22Rv1 (cell line): ENCODE data around the gene TIGD1.

ENCODE experiments used
- H3K27ac ChIP-seq: fragments of 450-650 bp; 2 replicates; pipeline ENCODE4 v1.5.1; 2017
- CTCF ChIP-seq: fragments of 450-650 bp; IDR thresholded peaks from 2 replicates; pipeline ENCODE4 v1.5.1; 2017; ENCODE audit warnings: mild to moderate bottlenecking
- ZFX ChIP-seq: fragments of 450-650 bp; IDR thresholded peaks from 2 replicates; pipeline ENCODE4 v1.6.1; 2017; ENCODE audit warnings: antibody characterized with exemption, borderline replicate concordance

Gene TIGD1

GRCh38 chr2:232549655-232550353 lies 553 bp downstream of the TIGD1 start:
- peak overlapping the region; percentile 94 for H3K27ac ChIP-seq
- TF ChIP-seq ZFX (no peak), CTCF (no peak)

GRCh38 chr2:232547991-232548390 lies 2.4 kb downstream of the TIGD1 start:
- H3K27ac ChIP-seq = no peak overlapping the region
- TF ChIP-seq CTCF (no peak), ZFX (no peak)

GRCh38 chr2:232545511-232546375 lies 4.6 kb downstream of the TIGD1 start:
- no peak overlapping the region for H3K27ac ChIP-seq
- no peak for TF ChIP-seq CTCF
- TF ChIP-seq ZFX = no peak

GRCh38 chr2:232544674-232545073 lies 5.7 kb downstream of the TIGD1 start:
- TF ChIP-seq ZFX (no peak), CTCF (no peak)
- no peak overlapping the region for H3K27ac ChIP-seq

GRCh38 chr2:232543928-232544631 lies 6.3 kb downstream of the TIGD1 start:
- no peak overlapping the region for H3K27ac ChIP-seq
- TF ChIP-seq CTCF = no peak
- TF ChIP-seq ZFX = no peak

GRCh38 chr2:232543491-232543890 lies 6.9 kb downstream of the TIGD1 start:
- TF ChIP-seq CTCF (no peak), ZFX (no peak)
- no peak overlapping the region for H3K27ac ChIP-seq
